PC-3 (cell line): Measurements from ENCODE around the gene MITF.

ENCODE experiments used
- EZH2phosphoT487 ChIP-seq: fragments of 300-600 bp; sonication (generic); IDR thresholded peaks from 2 replicates; pipeline ENCODE4 v1.6.1; 2018; ENCODE audit warnings: mild to moderate bottlenecking, antibody characterized with exemption, low read length, borderline replicate concordance
- TF ChIP-seq, protein P1 (sequence below): fragments of 300-600 bp; sonication (generic); conservative IDR thresholded peaks from 2 replicates; pipeline ENCODE4 v1.5.1; 2017; ENCODE audit warnings: antibody characterized with exemption, low read depth, mild to moderate bottlenecking, low read length

DNA sequence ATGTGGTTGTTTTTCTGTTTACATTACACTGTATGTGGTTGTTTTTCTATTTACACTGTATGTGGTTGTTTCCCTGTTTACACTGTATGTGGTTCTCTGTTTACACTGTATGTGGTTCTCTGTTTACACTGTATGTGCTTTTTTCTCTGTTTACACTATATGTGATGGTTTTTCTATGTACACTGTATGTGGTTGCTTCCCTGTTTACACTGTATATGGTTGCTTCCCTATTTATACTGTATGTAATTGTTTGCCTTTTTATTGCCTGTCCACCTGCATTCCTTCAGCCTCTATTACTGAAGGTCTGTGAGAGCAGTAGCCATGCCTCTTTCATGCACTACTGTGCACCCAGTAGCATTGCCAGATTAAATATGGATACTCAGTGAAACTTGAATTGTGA, 94.3 kb downstream of the MITF start:
- TF ChIP-seq, protein P1, sequence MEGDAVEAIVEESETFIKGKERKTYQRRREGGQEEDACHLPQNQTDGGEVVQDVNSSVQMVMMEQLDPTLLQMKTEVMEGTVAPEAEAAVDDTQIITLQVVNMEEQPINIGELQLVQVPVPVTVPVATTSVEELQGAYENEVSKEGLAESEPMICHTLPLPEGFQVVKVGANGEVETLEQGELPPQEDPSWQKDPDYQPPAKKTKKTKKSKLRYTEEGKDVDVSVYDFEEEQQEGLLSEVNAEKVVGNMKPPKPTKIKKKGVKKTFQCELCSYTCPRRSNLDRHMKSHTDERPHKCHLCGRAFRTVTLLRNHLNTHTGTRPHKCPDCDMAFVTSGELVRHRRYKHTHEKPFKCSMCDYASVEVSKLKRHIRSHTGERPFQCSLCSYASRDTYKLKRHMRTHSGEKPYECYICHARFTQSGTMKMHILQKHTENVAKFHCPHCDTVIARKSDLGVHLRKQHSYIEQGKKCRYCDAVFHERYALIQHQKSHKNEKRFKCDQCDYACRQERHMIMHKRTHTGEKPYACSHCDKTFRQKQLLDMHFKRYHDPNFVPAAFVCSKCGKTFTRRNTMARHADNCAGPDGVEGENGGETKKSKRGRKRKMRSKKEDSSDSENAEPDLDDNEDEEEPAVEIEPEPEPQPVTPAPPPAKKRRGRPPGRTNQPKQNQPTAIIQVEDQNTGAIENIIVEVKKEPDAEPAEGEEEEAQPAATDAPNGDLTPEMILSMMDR: no peak
- no peak for TF ChIP-seq EZH2phosphoT487
